HG03439 (cell line): Measurements from ENCODE around the gene DPY19L1.
"Not testable (repeated sequence)": the region's sequence is repeated elsewhere in the genome, so short reads cannot be mapped to it uniquely, and the experiment has no call there.

Experiments used
- ATAC-seq: cut with Tn5 transposase; IDR thresholded peaks from one replicate; pipeline ENCODE4 v1.9.1; 2021; ENCODE audit warnings: mild to moderate bottlenecking, moderate library complexity; ENCODE audit not compliant: unreplicated experiment

Gene DPY19L1

DNA sequence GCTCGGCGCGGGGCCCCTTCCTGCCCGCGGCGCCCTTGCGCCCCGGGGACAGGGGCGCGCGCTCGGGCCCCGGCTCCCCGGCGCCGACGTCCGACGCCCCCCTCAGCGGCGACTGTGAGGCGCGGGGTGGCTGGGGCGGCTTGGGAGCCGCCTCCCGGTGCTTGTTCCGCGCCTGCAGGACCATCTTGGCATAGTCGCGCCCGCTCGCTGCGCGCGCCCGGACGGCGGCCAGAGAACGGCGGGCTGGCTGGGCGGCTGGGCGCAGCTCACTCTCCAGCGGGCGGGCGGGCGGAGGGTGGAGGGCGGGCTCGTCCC lies at the start of gene DPY19L1:
DPY19L1 (minus strand) TSS at position 275 of the 315 bp plus-strand sequence; CDS start at position 184, 91 bp downstream.
- ATAC-seq: peak; percentile 28

DNA sequence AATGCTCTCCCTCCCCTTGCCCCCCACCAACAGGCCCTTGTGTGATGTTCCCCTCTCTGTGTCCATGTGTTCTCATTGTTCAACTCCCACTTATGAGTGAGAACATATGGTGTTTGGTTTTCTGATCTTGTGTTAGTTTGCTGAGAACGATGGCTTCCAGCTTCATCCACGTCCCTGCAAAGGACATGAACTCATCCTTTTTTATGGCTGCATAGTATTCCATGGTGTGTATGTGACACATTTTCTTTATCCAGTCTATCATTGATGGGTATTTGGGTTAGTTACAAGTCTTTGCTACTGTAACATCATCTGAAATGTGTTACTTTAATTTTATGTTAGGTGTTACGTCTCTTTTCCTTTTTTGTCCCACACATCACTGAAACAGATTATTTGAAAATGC lies 42.2 kb upstream of the DPY19L1 start:
- not testable (repeated sequence) for ATAC-seq

DNA sequence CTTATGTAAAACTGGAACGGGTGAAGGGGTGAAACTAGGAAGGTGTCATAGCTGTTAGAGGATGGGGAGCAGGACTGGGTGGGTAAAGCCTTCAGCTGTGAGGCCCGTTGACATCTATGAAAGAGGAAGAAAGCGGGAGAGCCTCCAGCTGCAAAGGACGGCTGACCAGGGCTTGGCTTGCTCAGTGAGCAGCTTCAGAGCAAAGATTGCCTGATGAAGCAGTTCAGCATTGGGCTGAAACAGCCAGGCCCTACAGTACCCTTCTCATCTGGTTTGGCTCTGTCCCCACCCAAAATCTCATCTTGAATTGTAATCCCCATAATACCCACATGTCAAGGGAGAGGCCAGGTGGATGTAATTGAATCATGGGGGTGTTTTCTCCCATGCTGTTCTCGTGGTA lies 36.7 kb upstream of the DPY19L1 start:
- ATAC-seq: not testable (repeated sequence)

DNA sequence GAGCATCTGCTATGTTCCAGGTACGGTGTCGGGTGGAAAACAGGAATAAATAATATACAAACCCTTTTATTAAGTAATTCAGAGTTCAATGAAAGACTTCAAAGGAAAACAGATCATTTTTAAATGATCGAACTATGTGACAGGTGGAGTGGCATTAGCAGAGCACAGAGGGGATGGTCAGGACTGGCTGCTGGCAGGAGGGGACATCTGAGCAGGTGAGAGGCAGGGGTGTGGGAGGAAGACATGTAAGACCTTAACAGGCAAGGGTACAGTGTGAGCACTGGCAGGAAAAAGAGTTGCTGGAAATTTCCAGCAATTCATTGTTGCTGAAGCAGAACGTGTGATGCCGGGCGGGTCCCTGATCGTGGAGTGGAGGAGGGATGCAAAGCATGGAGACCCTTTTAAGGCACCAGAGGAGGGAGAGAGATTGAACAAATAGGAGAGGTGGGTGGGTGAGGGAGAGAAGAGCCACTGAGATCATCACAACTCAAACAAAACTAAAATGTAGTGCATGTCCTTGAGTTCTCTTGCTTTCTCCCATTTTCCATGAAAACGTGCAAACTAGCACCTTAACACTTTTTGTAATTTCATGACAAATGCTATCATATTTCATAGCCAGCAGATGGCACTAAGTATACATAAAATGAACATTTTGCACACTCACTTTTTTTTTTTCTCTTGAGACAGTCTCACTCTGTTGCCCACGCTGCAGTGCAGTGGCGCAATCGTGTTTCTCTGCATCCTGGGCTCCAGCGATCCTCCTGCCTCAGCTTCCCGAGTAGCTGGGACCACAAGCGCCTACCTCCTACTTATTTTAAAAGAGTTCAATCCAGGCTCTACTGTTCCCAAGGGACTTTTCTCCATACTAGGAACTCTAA lies 35.9 kb upstream of the DPY19L1 start:
- not testable (repeated sequence) for ATAC-seq

GRCh38 chr7:35069084-35069483 lies 31.8 kb upstream of the DPY19L1 start:
- not testable (repeated sequence) for ATAC-seq

- ATAC-seq: not testable (repeated sequence)
These were observed 28.1 kb upstream of the DPY19L1 start for GRCh38 chr7:35065382-35065781.

- not testable (repeated sequence) for ATAC-seq
These were observed 21.3 kb upstream of the DPY19L1 start for GRCh38 chr7:35058571-35058970.

DNA sequence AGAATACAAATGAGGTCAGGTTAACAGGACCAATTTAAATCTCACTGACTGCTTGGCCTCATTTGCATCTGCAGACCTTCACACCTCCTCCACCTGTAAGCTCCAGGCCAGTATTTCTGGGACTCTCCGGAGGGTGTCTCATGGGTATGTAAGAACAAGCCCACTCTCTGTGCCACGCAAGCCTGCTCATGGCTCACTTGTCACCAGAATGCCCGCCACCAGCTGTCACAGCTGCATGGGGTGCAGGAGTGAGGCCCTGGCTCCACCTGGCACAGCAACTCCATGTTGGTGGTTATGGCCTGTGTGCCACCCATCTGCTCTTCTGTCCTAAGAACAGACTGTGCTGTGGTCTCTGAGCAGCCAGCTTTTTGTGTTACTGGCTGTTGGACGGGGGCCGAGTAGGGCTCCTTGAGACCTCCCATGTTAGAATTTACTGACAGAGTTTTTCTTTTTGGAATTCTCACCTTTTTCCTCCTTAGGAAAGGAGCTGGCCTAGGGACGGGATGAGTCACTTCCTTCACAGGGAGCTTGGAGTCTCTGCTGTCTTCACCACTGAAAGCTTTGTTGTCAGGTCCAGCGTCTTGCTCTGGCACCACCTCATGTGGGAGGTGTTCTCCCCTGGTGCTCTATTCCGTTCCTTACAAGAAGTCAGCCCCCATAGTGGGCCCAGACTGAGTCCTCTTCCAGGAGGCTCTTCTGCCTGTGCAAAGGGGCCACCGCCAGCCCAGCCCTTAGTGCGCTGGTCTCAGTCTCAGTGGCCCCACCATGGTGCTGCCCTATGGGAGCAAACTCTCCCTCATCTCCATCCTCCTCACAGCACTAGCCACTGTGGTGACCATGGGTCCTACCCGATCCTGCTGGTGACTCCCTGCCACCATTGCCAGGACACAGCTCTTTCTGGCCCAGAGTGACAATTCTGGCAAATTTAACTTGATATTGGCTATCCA lies 20.5 kb upstream of the DPY19L1 start:
- ATAC-seq: not testable (repeated sequence)

GRCh38 chr7:35055733-35056132 lies 18.4 kb upstream of the DPY19L1 start:
- ATAC-seq: not testable (repeated sequence)

GRCh38 chr7:35053488-35054175 lies 16.3 kb upstream of the DPY19L1 start:
- ATAC-seq: not testable (repeated sequence)

GRCh38 chr7:35048390-35048789 lies 11.1 kb upstream of the DPY19L1 start:
- ATAC-seq: not testable (repeated sequence)

GRCh38 chr7:35047912-35048305 lies 10.6 kb upstream of the DPY19L1 start:
- ATAC-seq: not testable (repeated sequence)

- not testable (repeated sequence) for ATAC-seq
These were observed 10.1 kb upstream of the DPY19L1 start for GRCh38 chr7:35047263-35047911.

- ATAC-seq: not testable (repeated sequence)
These were observed 6.0 kb upstream of the DPY19L1 start for GRCh38 chr7:35043301-35043700.

DNA sequence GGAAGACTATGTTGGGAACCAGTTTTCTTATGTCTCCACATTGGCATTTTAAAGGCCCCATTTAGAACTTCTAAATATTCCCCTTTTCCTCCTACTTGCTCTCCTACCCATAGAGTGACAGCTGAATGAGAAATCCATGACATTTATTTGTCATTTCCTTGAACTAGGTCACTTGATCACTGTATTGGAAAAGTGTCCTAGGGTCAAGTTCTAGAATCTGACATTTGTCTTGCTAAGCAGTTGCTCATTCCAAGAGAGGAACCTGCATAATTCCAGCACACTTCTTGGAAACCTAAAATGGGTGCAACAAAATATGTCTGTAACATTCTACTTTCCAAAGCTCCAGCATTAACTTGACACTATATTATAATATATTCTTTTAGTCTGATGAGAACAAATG lies 3.6 kb upstream of the DPY19L1 start:
- no peak for ATAC-seq

GRCh38 chr7:35039343-35039742 lies 2.1 kb upstream of the DPY19L1 start:
- ATAC-seq: no peak

DNA sequence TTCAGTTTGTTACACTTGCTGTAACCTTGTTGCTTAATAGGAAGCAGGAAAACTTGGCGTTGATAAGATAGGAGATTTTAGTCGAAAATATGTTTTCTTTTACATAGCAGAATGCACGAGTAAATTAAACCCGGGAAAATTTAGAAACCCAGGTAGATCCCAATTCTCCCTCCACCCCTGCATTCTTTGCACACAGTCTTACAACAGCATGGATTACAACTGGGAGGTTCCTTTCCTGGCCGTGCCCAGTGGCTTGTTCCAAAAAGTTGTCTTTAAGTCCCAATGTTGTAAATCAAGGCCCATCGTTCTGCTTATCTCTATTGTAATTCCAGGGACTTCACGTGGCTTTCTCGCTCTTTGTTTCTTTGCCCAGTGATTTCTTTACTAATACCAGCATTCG lies 1.1 kb upstream of the DPY19L1 start:
- no peak for ATAC-seq

DNA sequence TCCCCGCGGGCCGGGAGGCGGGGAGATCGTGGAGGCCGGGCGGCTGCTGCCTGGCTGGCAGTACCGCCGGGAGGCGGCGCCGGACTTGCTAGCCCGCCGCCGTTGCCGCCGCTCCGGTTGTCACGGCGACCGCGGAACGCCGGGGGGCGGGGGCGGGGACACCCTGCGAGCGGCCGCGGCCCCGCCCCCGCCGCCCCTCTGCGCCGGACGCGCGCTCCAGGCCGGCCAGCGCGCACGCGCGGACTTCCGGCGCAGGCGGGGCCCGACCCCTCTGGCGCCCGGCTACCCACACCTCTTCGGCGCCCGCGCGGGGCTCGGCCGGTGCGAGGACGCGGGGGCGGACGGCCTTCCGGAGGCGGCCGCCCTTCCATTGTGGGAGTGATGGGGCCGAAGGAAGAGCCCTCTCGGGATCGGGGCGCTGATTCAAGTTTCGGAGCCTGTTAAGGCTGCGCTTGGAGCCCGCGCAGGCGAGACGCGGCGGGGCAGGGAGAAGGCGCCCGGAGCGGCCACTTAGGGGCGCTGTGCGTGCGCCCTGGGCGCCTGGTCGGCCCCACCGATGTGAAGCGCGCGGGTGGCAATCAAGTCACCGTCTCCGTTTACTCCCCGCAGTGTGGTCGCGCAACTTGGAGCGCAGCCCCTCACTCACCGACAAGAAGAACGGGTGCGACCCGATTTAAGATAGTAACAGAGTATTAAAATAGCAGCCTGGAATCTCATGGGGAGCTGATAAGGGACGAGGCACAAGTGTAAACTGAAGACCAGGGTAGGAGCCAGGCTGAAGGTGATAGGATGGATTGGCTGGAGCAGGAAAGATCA lies 449 bp upstream of the DPY19L1 start:
- ATAC-seq: peak; percentile 89

DNA sequence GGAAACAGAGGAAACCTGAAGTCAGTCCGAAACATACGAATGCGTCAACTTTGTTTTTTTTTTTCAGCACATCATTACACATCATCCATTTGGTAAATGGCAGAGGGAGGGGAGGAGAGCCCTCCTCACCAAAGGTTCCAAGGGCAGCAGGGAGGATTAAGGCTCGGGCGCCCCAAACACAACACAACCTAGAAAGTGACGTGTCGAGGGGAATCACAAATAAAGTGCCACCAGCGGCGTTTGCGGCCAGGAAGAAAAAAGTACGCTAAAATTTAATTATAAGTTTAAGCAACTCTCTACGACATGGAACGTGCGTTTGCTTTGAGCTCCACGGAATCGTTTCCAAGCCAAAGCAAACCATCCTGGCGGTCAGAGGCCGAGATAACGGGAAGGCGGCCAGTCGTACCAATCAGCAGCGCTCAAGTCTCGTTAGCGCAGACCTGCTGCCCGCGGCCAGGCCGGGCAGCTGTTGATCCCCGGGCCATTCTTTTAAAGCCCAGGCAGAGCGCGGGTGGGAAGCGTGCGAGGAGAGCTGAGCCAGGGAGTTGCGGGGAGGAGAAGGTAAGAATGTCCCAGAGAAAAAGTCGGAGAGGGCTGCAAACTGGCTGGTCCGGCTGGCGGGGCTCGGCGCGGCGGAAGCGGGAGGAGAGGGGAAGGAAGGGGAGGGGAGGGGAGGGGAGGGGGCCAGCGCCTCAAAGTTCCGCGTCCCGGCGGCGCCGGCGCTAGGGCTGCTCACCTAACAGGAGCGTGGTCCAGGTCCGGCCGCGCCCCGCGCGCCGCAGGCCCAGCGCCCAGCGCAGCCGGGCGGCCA lies 719 bp downstream of the DPY19L1 start:
- peak; percentile 2 for ATAC-seq
